NCI-H187 (cell line): Measurements from ENCODE around the gene ATXN10.

Experiments
- DNase-seq, 2 experiments: peaks; one replicate each; lab custom pipeline; 2025; lab: John Stamatoyannopoulos, UW

Gene ATXN10

GRCh38 chr22:45878901-45879551 is 207.4 kb downstream of the ATXN10 start:
- DNase-seq, result no peak

DNA sequence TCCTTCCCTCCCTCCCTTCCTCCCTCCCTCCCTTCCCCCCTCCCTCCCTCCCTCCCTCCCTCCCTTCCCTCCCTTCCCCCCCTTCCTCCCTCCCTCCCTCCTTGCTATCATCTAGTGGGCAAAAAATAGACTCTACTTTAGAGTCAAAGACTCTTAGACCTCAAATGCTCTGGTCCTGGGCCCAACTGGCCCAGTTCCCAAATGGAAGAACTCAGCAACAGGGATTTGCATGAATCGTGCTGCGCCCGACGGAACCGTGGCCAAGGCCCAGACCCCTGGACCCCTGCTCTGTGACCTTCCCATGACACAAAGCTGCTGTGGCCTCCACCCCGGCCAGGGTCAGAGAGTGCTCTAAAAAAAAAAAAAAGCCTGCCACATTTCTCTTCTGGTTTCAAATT is 207.9 kb downstream of the ATXN10 start:
- no peak for DNase-seq

- DNase-seq, result no peak
These were observed 208.6 kb downstream of the ATXN10 start for GRCh38 chr22:45880091-45880715.

DNA sequence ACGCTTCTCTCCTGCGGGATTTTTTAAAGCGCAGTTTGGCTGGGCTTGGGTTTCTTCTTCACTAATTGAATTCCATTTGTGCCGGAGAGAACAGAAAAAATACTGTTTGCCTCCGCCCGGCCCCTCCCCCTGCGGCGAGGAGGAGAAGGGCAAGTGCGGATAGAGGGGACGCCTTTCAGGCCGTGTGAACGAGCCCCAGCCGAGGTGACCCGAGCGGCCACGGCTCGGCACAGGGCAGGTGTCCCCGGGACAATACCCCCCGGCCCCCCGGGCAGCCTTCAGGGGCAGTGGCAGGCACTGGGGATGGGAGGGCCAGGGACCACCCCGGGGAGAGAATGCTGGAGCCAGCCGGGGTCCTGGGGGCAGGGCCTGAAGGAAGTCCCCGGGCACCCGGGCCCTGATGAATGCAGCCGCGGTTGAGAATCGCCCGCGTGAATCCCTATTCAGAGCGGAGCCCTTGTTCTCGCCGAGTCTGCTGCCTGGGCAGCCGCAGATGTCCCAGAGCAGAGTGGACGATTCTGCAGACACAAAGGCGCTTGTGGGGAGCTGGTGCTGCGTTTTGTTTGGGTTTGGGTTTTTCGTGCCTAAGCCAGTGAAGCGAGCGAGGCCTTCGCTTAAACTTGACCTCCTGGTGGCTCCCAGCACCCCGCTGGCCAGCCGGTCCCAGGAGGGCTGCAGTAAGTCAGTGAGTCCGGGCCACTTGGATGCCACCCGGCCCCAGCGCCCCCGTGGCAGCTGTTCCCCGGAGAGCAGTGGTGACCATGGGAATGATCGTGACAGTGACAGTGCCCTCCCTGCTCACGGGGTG is 209.3 kb downstream of the ATXN10 start:
- DNase-seq, result no peak

DNA sequence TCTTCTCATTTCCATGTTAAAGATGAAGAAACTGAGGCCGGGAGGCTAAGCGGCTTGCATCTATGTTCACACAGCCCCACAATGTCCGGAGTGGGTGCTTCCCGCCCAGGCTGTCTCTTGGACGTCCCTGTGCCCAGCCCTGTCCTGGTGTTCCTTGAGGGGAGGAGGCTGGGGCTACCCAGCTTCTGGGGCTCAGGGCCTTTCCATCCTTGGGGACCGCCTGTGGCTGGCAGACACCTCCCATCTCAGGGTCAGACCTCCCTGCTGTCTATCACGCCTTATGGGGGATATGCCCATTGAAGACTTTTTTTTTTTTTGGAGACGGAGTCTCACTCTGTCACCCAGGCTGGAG is 209.9 kb downstream of the ATXN10 start:
- no peak for DNase-seq

- no peak for DNase-seq
These were observed 211.5 kb downstream of the ATXN10 start for GRCh38 chr22:45882881-45883810.

DNA sequence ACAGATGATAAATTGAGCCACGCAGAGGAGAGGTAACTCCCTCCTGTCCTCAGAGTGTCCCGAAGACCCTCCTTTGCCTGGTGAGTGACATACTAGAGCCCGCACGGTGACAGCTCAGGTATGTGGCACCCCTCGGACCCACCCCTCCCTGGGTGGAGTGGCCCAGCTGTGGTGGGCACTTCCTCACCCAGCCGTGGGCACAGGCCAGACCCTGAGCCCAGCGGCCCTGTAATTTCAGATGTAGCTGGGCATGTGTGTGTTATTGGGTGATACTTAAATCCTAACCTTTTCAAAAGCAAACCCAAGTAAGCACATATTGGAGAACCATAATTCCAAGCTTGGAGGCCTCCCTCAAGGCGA is 212.2 kb downstream of the ATXN10 start:
- no peak for DNase-seq

- DNase-seq, result no peak
These were observed 212.8 kb downstream of the ATXN10 start for GRCh38 chr22:45884201-45885062.

DNA sequence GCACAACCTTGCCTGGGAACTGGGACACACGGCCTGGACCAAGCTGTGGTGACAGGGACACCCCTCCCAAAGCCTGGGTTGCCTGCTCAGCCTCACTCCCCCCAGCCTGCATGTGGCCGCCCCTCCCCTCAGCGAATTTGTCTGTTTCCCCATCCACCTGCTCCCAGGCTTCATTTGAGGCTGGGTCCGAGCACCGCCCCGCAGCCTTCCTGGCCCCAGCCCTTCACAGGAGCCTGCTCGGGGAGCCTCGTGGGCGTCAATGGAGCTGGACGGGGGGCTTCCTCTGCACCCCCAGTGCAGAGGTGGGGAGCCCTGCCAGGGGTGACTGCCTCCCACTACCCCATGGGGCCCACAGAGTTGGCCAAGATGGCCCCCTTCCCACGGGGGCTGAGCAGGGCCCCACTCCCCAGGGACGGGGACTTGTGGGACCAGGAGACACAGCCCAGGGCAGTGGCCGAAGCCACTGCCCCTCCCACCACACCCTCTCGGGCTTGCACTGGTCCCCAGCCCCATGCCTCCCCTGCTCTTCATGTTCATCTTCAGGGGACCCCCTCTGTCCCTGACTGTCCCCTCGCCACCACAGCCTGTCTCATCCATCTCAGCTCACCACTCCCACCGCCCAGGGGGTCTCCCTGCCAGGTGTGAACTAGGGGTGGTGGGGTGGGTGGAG is 213.7 kb downstream of the ATXN10 start:
- no peak for DNase-seq

DNA sequence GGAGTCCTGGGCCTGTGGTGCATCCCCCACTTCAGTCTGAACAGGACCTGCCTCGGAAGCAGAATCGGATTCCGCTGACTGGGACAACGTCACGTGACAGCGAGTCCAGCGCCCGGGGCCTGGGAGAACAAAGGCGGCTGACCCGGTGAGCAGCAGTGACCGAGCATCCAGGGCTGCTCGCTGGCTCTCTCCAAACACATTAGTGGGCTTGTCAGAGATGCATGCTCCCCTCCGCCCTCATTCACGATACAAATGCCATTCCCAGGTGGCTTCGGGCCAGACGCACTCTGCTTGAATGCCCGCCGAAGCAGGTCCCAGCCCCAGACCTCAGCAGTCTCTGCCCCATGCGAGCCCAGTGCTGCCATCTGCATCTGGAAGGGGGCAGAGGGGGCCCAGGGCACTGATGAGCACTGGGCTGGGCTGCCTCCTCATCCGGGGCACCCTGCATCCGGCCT is 214.3 kb downstream of the ATXN10 start:
- DNase-seq, result no peak

- no peak for DNase-seq
These were observed 214.9 kb downstream of the ATXN10 start for GRCh38 chr22:45886540-45886939.

DNA sequence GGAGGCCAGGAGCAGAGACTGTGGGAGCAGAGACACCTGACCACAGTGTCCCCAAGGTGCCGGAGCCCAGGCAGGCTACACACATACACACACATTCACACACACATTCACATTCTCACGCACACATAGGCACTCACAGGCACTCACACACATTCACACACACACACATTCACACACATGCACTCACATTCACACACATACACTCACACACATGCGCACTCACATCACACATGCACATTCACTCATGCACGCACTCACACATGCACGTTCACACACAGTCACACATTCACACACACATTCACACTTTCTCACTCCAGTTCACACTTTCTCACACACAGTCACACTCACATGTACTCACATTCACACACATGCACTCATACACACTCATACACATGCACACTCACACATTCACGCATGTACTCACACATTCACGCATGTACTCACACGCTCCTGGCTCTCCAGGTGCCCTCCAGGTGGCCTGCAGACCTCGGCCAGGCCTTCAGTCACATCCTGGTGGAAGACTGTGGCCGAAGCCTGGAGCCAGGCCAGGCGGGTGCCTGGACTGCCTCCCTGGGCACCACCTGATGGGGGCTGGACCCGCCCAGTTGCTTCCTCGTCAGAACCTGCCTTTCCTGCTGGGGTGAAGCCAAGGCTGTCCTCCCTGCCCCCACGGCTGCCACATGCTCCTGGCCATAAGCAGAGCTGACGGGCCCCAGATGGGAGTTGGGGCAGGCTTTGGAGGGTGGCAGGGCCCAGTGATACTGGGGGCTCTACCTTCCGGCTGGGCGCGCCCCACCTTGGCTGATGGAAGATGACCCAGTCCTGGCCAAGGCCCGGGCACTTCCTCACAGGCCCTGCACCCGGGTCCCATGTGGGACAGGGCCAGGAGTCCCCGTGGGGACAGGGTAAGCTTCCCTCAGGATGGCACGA is 215.8 kb downstream of the ATXN10 start:
- DNase-seq, result no peak

- DNase-seq, result no peak
These were observed 216.8 kb downstream of the ATXN10 start for GRCh38 chr22:45888221-45889092.

DNA sequence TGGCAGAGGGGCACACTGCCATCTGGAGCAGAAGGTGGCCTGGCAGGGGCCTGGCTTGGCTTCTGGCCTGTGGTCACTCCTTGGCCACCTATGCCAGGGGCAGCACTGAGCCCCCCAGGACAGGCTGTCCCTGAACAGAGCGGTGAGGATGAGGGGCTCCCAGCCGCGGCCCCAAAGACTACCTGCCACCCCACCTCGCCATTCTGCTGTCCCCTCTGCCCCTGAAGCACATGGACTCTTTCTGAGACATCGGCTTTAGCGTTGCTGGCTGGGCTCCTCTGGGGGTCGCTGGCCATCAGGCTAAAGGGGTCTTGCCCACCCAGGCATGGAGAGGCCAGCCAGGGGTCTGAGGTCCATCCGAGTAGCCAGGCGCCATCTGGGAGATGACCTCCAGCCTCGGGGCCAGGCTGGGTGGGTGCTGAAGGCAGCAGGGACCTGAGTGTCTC is 217.5 kb downstream of the ATXN10 start:
- no peak for DNase-seq

GRCh38 chr22:45889539-45890350 is 218.1 kb downstream of the ATXN10 start:
- no peak for DNase-seq

- DNase-seq, result no peak
These were observed 218.7 kb downstream of the ATXN10 start for GRCh38 chr22:45890351-45890635.

GRCh38 chr22:45891021-45891421 is 219.4 kb downstream of the ATXN10 start:
- no peak for DNase-seq

GRCh38 chr22:45891471-45891995 is 219.9 kb downstream of the ATXN10 start:
- no peak for DNase-seq
